Measurements from ENCODE around the gene KIF4A. TPM values are rescaled to one million over a fixed set of nuclear protein-coding genes. Genes with fewer than 3 reads are reported as not detected.
A peak's percentile ranks its signal among the peaks of the same experiment; 100 is the strongest.

KIF4A gene
- total RNA-seq, 1 experiment from 2014 or later: 40.3 TPM

DNA sequence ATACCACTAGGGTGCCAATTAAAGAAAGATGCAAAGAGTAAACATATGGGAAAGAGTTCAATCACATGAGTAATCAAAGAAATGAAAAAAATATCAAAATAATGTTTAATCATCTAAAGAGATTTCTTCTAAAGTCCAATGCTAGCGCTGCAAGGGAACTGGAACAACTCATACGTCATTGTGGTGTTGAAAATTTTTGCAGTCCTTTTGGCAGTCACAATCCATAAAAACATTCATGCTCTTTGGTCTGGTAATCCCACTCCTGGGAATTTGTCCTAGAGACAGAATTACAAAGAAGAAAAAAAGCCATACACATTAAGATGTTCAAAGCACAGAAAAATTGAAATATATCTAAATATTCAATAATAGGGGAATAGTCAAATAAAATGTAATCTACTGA is 34.5 kb upstream of the KIF4A start:
- intact Hi-C loops (cut with micrococcal nuclease): no loop called here
- ChIA-PET RAD21 (ENCODE audit: low non-redundant PET in 1 of 2, low total read pairs in 2 of 2, uncharacterized antibody in 2 of 2, unreplicated experiment in 2 of 2) (no interaction called here), CTCF (no interaction called here), POLR2A (no interaction called here)
- H4K20me1 ChIP-seq (ENCODE audit: insufficient read depth): no peaks in the 10 kb centered on the region
- peak overlapping the region; percentile 66; the same call in 1 of the 2 replicates for H3K4me2 ChIP-seq (ENCODE audit: low read length)
- no peaks in the 10 kb centered on the region for H3K9me2 ChIP-seq (ENCODE audit: insufficient read depth)
- DNase-seq (ENCODE audit: low read depth, low spot score) (no peak), ATAC-seq (no peak)
- peaks cover 16 to 46% of the 10 kb centered on the region in 2 experiments for H3K4me1 ChIP-seq (ENCODE audit: control insufficient read depth in 1 of 2, insufficient read depth in 2 of 2, low read length in 2 of 2)
- TF ChIP-seq SP1 (IDR thresholded peaks at IDR 0.05; ENCODE audit: low read depth) (no peak), POLR2A (IDR thresholded peaks at IDR 0.05; ENCODE audit: borderline replicate concordance, extremely low read depth, insufficient read depth, insufficient read length) (no peak), ZNF274 (IDR thresholded peaks at IDR 0.05; ENCODE audit: low read depth, low read length) (no peak), YY1 (IDR thresholded peaks at IDR 0.05; ENCODE audit: extremely low read depth, insufficient replicate concordance, low read depth, low read length) (no peak)
- TF ChIP-seq, protein P1, sequence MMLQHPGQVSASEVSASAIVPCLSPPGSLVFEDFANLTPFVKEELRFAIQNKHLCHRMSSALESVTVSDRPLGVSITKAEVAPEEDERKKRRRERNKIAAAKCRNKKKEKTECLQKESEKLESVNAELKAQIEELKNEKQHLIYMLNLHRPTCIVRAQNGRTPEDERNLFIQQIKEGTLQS (IDR thresholded peaks at IDR 0.05): no peak
- no peak overlapping the region for H3K9ac ChIP-seq (ENCODE audit: low read length)
- no peaks in the 10 kb centered on the region for H3K27me3 ChIP-seq (ENCODE audit: insufficient read depth, low read length)
- H3K4me3 ChIP-seq (replicated peaks in 1 of 2; ENCODE audit: low read depth in 1 of 2, low read length in 2 of 2): no peak overlapping the region
- no peaks in the 10 kb centered on the region for H3K9me3 ChIP-seq (ENCODE audit: control insufficient read depth in 1 of 2, insufficient read depth in 1 of 2, low read depth in 1 of 2, low read length in 2 of 2)
- H3K36me3 ChIP-seq (ENCODE audit: control insufficient read depth in 1 of 2, insufficient read depth in 2 of 2, low read length in 2 of 2): no peaks in the 10 kb centered on the region
- BruUV-seq (replicated peaks): no TSS peak
- H3K79me2 ChIP-seq (ENCODE audit: insufficient read depth, low read length): no peaks in the 10 kb centered on the region
- H3K27ac ChIP-seq (ENCODE audit: low read depth, low read length): no peak overlapping the region; the same call in 1 of the 2 replicates
- H2AFZ ChIP-seq (ENCODE audit: low read depth, low read length, poor library complexity, severe bottlenecking): no peak overlapping the region

DNA sequence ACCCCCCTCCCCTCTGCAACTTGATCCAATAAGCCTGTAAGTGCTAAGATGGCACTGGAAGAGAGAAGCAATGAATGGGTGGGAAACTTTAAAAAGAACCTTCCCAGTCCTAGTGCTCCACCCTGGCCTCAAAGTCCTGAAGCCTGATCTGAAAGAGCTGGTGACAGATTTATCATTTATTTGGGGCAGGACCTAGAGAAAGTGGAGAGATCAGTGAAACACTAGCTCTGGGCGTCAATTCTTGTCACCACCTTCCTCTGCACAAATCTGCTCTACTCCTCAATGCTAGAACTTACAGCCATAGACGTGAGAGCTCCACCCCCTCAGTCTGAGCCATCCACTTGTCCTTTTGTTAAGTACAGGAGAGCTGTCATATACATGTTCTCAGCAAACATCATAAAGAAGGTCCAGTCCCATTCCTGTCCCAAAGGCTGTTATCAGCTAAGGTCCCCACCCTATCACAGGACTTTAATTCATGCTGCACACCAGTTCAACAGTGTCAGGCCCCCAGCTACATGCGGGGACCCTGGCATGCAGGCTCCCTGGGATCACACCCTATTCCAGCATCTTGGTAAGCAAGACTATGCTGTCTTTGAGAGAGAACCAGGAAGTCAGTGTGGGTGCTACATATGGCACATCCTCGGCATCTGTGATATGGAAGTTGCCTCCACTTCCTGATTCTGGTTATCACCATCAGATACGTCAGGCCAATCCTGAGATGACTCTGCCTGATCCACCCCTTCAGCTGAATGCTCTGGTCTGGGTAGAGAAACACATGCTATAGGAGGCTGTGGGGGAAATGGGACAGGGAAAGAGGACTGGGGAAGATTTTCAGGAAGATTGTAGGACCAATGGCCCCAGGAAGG is 32.2 kb upstream of the KIF4A start:
- intact Hi-C loops (cut with micrococcal nuclease): no loop called here
- ATAC-seq (no peak), DNase-seq (ENCODE audit: low read depth, low spot score) (no peak)
- no peaks in the 10 kb centered on the region for H3K36me3 ChIP-seq (ENCODE audit: control insufficient read depth in 1 of 2, insufficient read depth in 2 of 2, low read length in 2 of 2)
- no peaks in the 10 kb centered on the region for H3K79me2 ChIP-seq (ENCODE audit: insufficient read depth, low read length)
- H3K9me2 ChIP-seq (ENCODE audit: insufficient read depth): no peaks in the 10 kb centered on the region
- no TSS peak for BruUV-seq (replicated peaks)
- H4K20me1 ChIP-seq (ENCODE audit: insufficient read depth): no peaks in the 10 kb centered on the region
- no peaks in the 10 kb centered on the region for H3K27me3 ChIP-seq (ENCODE audit: insufficient read depth, low read length)
- no peak for TF ChIP-seq YY1 (IDR thresholded peaks at IDR 0.05; ENCODE audit: extremely low read depth, insufficient replicate concordance, low read depth, low read length)
- TF ChIP-seq, protein P1 (IDR thresholded peaks at IDR 0.05): no peak
- no peak for TF ChIP-seq CBX3 (IDR thresholded peaks at IDR 0.05; ENCODE audit: low read depth)
- TF ChIP-seq RAD21 (IDR thresholded peaks at IDR 0.05; ENCODE audit: low read depth): no peak
- ChIA-PET POLR2A (no interaction called here), CTCF (no interaction called here), RAD21 (ENCODE audit: low non-redundant PET in 1 of 2, low total read pairs in 2 of 2, uncharacterized antibody in 2 of 2, unreplicated experiment in 2 of 2) (no interaction called here)
- H3K4me2 ChIP-seq (ENCODE audit: low read length): no peak overlapping the region
- H2AFZ ChIP-seq (ENCODE audit: low read depth, low read length, poor library complexity, severe bottlenecking): no peak overlapping the region
- H3K9ac ChIP-seq (ENCODE audit: low read length): no peak overlapping the region
- no peaks in the 10 kb centered on the region for H3K9me3 ChIP-seq (ENCODE audit: control insufficient read depth in 1 of 2, insufficient read depth in 1 of 2, low read depth in 1 of 2, low read length in 2 of 2)
- peaks cover 16 to 41% of the 10 kb centered on the region in 2 experiments for H3K4me1 ChIP-seq (ENCODE audit: control insufficient read depth in 1 of 2, insufficient read depth in 2 of 2, low read length in 2 of 2)
- H3K4me3 ChIP-seq (replicated peaks in 1 of 2; ENCODE audit: low read depth in 1 of 2, low read length in 2 of 2): no peak overlapping the region
- H3K27ac ChIP-seq (ENCODE audit: low read depth, low read length): no peak overlapping the region

All from HCT116 (cell line).